CD4-positive, alpha-beta T cell (primary cell): ENCODE measurements around the gene TMEM150A. TPM values are rescaled to one million over a fixed set of nuclear protein-coding genes. Genes with fewer than 3 reads are reported as not detected.
A peak's percentile ranks its signal among the peaks of the same experiment; 100 is the strongest.

Experiments used
- ATAC-seq: fragments of 200-7000 bp; cut with Tn5 transposase; one replicate; pipeline ENCODE4 v1.10.0; 2022; ENCODE audit warnings: mild to moderate bottlenecking; ENCODE audit not compliant: poor library complexity
- CTCF ChIA-PET: fragments of 350-600 bp; sonication (Branson Sonifier 250); formaldehyde crosslinking; loops from one replicate; lab custom pipeline; 2021; ENCODE audit warnings: antibody characterized with exemption, inconsistent platforms; lab: Charles Lee
- POLR2A ChIA-PET: fragments of 350-600 bp; sonication (Branson Sonifier 250); formaldehyde crosslinking; loops from one replicate; lab custom pipeline; 2021; ENCODE audit warnings: antibody characterized with exemption, inconsistent platforms; lab: Charles Lee
- DNase-seq, 14 experiments: peaks; one replicate each; pipeline ENCODE4 v3.0.0-alpha.2; 2013 to 2020; ENCODE audit warnings: mixed read lengths in 2 of 14
- H3K27ac ChIP-seq, 2 donors: one replicate each; pipeline versions ENCODE4 v1.5.1 to v1.7.0; 2013; ENCODE audit warnings: low read length in 2 of 2, low read depth in 1 of 2, mild to moderate bottlenecking in 1 of 2
- H3K27me3 ChIP-seq, 2 experiments: 1 replicate in 1 of 2; 2 replicates in 1 of 2; pipeline versions ENCODE4 v1.6.1 to v1.7.0; 2013; ENCODE audit warnings: low read length in 2 of 2, control low read depth in 1 of 2, mild to moderate bottlenecking in 1 of 2, moderate library complexity in 1 of 2; ENCODE audit not compliant: insufficient read depth in 2 of 2, control insufficient read depth in 1 of 2
- H3K36me3 ChIP-seq: one replicate; pipeline ENCODE4 v1.6.1; 2013; ENCODE audit warnings: low read length, control low read depth; ENCODE audit not compliant: insufficient read depth
- H3K4me1 ChIP-seq: one replicate; pipeline ENCODE4 v1.6.1; 2013; ENCODE audit warnings: low read length, control low read depth; ENCODE audit not compliant: insufficient read depth
- H3K4me3 ChIP-seq: one replicate; pipeline ENCODE4 v1.5.1; 2013; ENCODE audit warnings: mild to moderate bottlenecking, low read length, moderate library complexity
- H3K9me3 ChIP-seq, 2 experiments: 1 replicate in 1 of 2; 2 replicates in 1 of 2; pipeline versions ENCODE4 v1.6.1 to v1.7.0; 2013; ENCODE audit warnings: low read length in 2 of 2, mild to moderate bottlenecking in 2 of 2, control low read depth in 1 of 2, moderate library complexity in 1 of 2; ENCODE audit not compliant: control insufficient read depth in 1 of 2, insufficient read depth in 1 of 2
- H3K27ac Mint-ChIP-seq: one replicate; pipeline ENCODE4 v1.8.0; 2020; ENCODE audit warnings: mixed read lengths
- H3K27me3 Mint-ChIP-seq: one replicate; pipeline ENCODE4 v1.8.0; 2021; ENCODE audit warnings: mixed read lengths
- H3K36me3 Mint-ChIP-seq: one replicate; pipeline ENCODE4 v1.8.0; 2021; ENCODE audit warnings: low read depth, mixed read lengths
- H3K4me1 Mint-ChIP-seq: one replicate; pipeline ENCODE4 v1.8.0; 2021; ENCODE audit warnings: low read depth, mixed read lengths
- H3K4me3 Mint-ChIP-seq: one replicate; pipeline ENCODE4 v1.8.0; 2020; ENCODE audit warnings: mild to moderate bottlenecking, mixed read lengths
- H3K9me3 Mint-ChIP-seq: one replicate; pipeline ENCODE4 v1.8.0; 2020; ENCODE audit warnings: mixed read lengths
- intact Hi-C, 2 experiments: fragments of 100-400 bp; cut with DNase I in 1 of 2; cut with micrococcal nuclease in 1 of 2; formaldehyde crosslinking; loops; one replicate each; pipeline versions ENCODE4 v1.15.1 to v1.9.0; 2023 to 2025; cut with DNase I, micrococcal nuclease
- total RNA-seq, 174 experiments: library from RNA in 2 of 174; stranded (reverse) in 2 of 174; gene quantifications; one replicate each; pipeline ENCODE4 v1.2.3 and lab custom pipeline; 2021 to 2026
- TF ChIP-seq, protein P1 (sequence below): fragments of 200-600 bp; IDR thresholded peaks from one replicate; pipeline ENCODE4 v1.8.0; 2022; ENCODE audit warnings: antibody characterized with exemption, mild to moderate bottlenecking

Gene TMEM150A
- total RNA-seq, 2 experiments from 2014 or later: 6.6 to 7.0 TPM

DNA sequence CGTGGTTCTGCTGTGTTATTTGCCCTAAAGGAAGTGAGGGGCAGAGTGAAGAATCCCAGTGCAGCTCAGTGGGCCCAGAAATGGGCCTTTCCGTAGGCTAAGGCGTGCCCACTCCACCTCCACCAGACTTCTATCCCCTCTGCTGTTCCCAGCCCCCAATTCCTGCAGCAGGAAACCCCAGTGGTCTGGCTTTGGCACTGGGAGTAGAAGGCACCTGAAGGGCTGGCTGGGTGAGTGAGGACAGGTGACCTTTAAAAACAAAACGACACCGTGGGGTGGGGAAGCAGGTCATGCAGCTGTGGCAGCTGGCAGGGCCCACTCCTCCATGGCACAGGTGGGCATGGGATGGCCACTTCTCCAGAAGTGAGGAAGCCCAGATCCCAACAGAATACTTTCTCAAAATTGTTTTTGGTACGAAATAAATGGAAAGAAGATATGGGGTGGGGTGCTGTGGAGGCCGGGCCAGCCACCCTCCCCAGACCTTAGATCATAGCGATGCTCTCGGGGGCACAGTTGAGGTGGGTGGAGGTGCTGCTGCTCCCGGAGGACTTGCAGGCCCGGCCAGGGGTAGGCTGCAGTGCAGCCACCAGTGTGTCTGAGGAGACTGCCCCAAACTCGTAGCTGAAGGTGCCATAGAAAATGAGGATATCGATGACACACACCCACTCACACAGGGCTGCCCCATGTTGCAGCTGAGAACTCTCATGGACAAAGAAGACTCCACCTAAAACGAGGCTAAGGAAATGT is 3.7 kb downstream of the TMEM150A start:
- Mint-ChIP-seq H3K27ac (no peak overlapping the region), H3K27me3 (no peaks in the 10 kb centered on the region), H3K9me3 (no peaks in the 10 kb centered on the region), H3K36me3 (peaks cover 33% of the 10 kb centered on the region), H3K4me3 (peak overlapping the region; percentile 34), H3K4me1 (peaks cover 45% of the 10 kb centered on the region)
- peaks cover 55% of the 10 kb centered on the region for H3K4me1 ChIP-seq
- H3K4me3 ChIP-seq: no peak overlapping the region
- POLR2A ChIA-PET: interaction anchor here (1.4 kb wide), 1 partner anchor 37 kb away, joined by 4 read pairs; the partner anchor contains the start of gene GGCX
- no peaks in the 10 kb centered on the region for H3K27me3 ChIP-seq
- TF ChIP-seq, protein P1, sequence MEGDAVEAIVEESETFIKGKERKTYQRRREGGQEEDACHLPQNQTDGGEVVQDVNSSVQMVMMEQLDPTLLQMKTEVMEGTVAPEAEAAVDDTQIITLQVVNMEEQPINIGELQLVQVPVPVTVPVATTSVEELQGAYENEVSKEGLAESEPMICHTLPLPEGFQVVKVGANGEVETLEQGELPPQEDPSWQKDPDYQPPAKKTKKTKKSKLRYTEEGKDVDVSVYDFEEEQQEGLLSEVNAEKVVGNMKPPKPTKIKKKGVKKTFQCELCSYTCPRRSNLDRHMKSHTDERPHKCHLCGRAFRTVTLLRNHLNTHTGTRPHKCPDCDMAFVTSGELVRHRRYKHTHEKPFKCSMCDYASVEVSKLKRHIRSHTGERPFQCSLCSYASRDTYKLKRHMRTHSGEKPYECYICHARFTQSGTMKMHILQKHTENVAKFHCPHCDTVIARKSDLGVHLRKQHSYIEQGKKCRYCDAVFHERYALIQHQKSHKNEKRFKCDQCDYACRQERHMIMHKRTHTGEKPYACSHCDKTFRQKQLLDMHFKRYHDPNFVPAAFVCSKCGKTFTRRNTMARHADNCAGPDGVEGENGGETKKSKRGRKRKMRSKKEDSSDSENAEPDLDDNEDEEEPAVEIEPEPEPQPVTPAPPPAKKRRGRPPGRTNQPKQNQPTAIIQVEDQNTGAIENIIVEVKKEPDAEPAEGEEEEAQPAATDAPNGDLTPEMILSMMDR: no peak
- H3K27ac ChIP-seq: no peak overlapping the region
- DNase-seq (no peak), ATAC-seq (no peak)
- CTCF ChIA-PET: no interaction called here
- no peaks in the 10 kb centered on the region for H3K9me3 ChIP-seq
- H3K36me3 ChIP-seq: peaks cover 28% of the 10 kb centered on the region
- intact Hi-C loops: loop anchor here in 1 of 2 experiments (10.0 kb wide), 1 partner anchor 506 kb away; the partner anchor contains the start of genes POLR1A and PTCD3

GRCh38 chr2:85597241-85597640 is 5.3 kb downstream of the TMEM150A start:
- DNase-seq (no peak), ATAC-seq (no peak)
- Histone ChIP-seq H3K4me3 (no peak overlapping the region), H3K9me3 (no peaks in the 10 kb centered on the region), H3K27ac (no peak overlapping the region), H3K27me3 (no peaks in the 10 kb centered on the region), H3K4me1 (peaks cover 45% of the 10 kb centered on the region), H3K36me3 (peaks cover 28% of the 10 kb centered on the region)
- peak overlapping the region; percentile 94 for H3K4me3 Mint-ChIP-seq
- no peaks in the 10 kb centered on the region for H3K27me3 Mint-ChIP-seq
- CTCF ChIA-PET: no interaction called here
- POLR2A ChIA-PET: interaction anchor here (0.9 to 2.4 kb wide), 2 partner anchors 14 to 58 kb away, joined by 3 to 25 read pairs; partner anchors contain the start of genes C2orf68 and MAT2A
- H3K27ac Mint-ChIP-seq: peak overlapping the region; percentile 47
- intact Hi-C loops: loop anchor here in 1 of 2 experiments (10.0 kb wide), 1 partner anchor 508 kb away; the partner anchor contains the start of genes POLR1A and PTCD3
- TF ChIP-seq, protein P1: no peak
- peaks cover 25% of the 10 kb centered on the region for H3K36me3 Mint-ChIP-seq
- peaks cover 35% of the 10 kb centered on the region for H3K4me1 Mint-ChIP-seq
- no peaks in the 10 kb centered on the region for H3K9me3 Mint-ChIP-seq

- H3K36me3 Mint-ChIP-seq: peaks cover 25% of the 10 kb centered on the region
- H3K9me3 Mint-ChIP-seq: no peaks in the 10 kb centered on the region
- ATAC-seq (no peak), DNase-seq (no peak)
- Histone ChIP-seq H3K27me3 (no peaks in the 10 kb centered on the region), H3K9me3 (no peaks in the 10 kb centered on the region), H3K27ac (peak overlapping the region in 1 of 2 donors; percentile 48), H3K4me3 (peak overlapping the region; percentile 94), H3K4me1 (peaks cover 38% of the 10 kb centered on the region), H3K36me3 (peaks cover 28% of the 10 kb centered on the region)
- no peaks in the 10 kb centered on the region for H3K27me3 Mint-ChIP-seq
- TF ChIP-seq, protein P1: no peak
- CTCF ChIA-PET: interaction anchor here (1.2 kb wide), 1 partner anchor 58 kb away, joined by 3 read pairs; the partner anchor contains the start of gene MAT2A
- H3K4me1 Mint-ChIP-seq: peaks cover 35% of the 10 kb centered on the region
- POLR2A ChIA-PET: interaction anchor here (0.5 to 4.2 kb wide), 14 partner anchors 9 to 269 kb away, joined by 3 to 60 read pairs (median 12); partner anchors contain the start of genes C2orf68, GGCX, MAT2A and TGOLN2
- intact Hi-C loops: loop anchor here in 1 of 2 experiments (10.0 kb wide), 1 partner anchor 508 kb away; the partner anchor contains the start of genes POLR1A and PTCD3
- peak overlapping the region; percentile 94 for H3K4me3 Mint-ChIP-seq
- H3K27ac Mint-ChIP-seq: peak overlapping the region; percentile 98
These were observed 5.9 kb downstream of the TMEM150A start for GRCh38 chr2:85596486-85597143.
